ENCODE results near the gene CHFR.
"Not testable (repeated sequence)": the region's sequence is repeated elsewhere in the genome, so short reads cannot be mapped to it uniquely, and the experiment has no call there.

The CHFR gene, protein sequence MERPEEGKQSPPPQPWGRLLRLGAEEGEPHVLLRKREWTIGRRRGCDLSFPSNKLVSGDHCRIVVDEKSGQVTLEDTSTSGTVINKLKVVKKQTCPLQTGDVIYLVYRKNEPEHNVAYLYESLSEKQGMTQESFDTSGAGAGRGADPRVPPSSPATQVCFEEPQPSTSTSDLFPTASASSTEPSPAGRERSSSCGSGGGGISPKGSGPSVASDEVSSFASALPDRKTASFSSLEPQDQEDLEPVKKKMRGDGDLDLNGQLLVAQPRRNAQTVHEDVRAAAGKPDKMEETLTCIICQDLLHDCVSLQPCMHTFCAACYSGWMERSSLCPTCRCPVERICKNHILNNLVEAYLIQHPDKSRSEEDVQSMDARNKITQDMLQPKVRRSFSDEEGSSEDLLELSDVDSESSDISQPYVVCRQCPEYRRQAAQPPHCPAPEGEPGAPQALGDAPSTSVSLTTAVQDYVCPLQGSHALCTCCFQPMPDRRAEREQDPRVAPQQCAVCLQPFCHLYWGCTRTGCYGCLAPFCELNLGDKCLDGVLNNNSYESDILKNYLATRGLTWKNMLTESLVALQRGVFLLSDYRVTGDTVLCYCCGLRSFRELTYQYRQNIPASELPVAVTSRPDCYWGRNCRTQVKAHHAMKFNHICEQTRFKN

DNA sequence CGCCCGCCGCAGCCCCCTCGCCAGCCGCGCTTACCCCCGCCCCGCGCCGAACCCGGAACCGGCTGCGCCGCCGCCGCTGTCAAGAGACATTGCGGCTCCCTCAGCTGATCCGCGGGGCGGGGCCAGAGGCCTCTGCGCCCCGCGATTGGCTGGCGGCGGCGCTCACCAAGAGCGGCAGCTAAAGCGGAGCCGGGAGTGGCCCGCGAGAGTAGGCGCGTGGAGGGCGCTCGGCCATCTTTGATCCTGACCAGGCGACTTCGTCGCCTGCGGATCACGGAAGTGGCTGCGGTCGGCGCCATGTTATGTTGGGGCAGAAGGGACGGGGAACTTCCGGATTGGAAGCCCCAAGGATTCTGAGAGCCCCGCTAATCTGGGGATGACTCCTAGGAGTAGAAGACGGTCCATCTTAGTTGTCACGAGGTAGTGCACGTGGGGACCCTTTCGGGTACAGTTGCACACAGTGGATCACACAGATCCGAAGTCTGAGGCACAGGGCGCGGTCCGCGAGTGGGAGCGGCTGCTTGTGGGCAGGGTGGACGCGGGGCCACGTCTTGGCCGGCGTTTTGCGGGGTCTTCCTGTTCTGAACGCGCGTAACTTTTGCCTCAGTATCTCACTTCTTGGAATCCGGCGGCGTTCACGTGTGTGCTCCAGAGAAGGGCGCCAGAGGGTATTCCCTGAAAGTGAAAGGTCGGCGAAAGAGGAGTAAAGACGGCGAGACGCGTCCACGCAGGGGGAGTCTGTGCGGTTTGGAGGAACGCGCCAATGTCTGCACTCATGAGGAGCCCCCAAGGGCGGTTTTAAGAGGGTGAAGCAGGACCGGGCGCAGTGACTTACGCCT is at the start of gene CHFR:
CHFR (minus strand) TSS at position 93 of the 839 bp plus-strand sequence. CDS start 277 bp downstream, outside the sequence.
- DNase-seq: peak; percentile 96

DNA sequence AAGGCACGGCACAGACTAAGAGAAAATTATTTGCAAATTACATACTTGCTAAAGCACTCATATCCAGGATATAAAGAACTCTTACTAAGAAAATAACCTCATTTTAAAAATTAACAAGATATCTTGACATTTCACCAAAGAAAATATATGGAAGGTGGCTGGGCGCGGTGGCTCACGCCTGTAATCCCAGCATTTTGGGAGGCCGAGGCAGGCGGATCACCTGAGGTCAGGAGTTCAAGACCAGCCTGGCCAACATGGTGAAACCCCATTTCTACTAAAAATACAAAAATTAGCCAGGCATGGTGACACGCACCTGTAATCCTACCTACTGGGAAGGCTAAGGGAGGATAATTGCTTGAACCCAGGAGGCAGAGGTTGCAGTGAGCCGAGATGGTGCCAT is 49.5 kb upstream of the CHFR start:
- DNase-seq: not testable (repeated sequence)

DNA sequence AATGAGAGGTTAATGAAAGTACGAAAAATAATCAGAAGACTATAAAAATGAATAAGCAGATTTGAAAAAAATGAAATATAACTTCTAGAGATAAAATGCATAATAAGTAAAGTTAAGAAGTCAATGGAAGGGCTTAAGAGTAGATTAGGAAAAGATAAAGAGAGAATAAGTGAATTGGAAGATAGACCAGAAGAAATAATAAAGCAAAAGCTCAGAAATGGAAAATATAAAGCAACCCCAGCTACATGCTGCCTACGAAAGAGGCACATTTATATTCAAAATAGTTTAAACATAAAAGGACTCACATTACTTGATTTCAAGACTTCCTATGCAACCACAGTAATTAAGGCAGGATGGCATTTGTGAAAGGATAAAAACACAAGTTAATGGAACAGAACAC is 48.8 kb upstream of the CHFR start:
- no peak for DNase-seq

DNA sequence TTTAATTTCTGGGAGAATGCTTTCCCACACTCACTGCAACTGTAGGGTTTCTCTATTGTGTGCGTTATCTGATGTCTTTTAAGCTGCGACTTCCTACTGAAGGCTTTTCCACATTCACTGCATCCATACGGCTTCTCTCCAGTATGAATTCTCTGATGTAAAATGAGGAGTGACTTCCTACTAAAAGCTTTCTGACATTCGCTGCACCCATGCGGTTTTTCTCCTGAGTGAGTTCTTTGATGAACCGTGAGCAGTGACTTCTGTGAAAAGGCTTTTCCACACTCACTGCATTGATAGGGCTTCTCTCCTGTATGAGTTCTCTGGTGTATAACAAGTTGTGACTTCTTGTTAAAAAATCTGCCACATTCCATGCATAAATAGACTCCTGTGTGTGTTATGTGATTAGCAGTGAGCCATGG is 39.0 kb upstream of the CHFR start:
- DNase-seq: no peak

DNA sequence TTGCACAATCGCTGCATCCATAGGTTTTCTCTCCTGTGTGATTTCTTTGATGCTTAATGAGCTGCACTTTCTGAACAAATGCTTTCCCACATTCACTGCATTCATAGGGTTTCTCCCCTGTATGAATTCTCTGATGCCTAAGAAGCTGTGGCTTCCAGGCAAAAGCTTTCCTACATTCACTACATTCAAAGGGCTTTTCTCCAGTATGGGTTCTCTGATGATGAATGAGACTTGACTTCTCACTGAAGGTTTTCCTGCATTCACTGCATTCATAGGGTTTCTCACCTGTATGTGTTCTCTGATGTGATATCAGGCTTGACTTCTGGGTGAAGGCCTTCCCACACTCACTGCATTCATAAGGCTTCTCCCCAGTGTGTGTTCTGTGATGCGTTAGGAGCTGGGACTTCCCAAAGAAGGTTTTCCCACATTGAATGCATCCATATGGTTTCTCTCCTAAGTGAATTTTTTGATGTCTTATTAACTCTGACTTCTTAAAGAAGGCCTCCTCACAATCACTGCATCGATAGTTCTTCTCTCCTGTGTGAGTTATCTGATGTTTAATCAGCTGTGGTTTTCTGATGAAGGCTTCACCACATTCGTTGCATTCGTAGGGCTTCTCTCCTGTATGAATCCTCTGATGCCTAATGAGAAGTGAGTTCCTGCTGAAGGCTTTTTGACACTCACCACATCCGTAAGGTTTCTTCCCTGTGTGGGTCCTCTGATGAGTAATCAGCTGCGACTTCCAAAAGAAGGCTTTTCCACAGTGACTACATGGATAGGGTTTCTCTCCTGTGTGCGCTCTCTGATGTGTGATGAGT is 38.4 kb upstream of the CHFR start:
- DNase-seq: no peak

DNA sequence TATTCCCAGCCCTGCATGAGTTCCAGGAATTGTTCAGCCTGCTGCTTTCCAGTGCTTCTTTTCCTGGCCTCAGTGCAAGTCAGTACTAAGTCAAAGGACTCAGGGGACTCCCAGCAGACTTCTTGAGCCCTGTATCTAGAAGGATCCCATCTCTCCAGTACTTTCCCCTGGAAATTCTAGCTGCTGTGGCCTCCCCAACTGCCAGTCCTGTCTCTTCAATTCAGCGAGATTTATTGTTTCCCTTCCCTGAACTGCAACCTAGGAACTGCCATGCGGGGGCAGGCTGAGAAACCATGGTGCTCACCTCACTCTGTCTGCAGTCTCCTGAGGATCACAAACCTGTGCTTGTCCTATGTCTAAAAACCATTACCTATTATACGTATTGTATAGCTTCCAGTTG is 37.0 kb upstream of the CHFR start:
- no peak for DNase-seq

DNA sequence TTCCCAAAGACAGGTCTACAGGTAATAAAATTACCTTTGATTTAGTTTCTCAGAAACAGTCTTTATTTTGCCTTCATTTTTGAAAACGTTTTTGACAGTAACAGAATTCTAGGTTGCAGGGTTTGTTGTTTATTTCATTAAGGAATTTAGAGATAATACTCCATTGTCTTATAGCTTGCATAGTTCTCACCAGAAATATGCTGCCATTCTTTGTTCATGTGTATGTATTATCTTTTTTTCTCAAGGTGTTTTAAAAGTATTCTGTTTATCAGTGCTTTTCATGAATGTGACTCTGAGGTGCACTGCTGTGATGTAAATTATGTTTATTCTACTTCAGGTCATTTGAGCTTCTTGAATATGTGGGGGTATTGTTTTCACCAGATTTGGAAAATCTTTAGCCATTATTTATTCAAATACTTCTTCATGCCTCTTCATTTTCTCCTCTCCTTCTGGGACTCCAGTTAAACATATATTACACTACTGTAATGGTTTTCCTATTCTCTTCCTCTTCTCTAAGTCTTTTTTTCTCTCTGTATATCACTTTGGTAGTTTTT is 36.0 kb upstream of the CHFR start:
- DNase-seq: no peak

DNA sequence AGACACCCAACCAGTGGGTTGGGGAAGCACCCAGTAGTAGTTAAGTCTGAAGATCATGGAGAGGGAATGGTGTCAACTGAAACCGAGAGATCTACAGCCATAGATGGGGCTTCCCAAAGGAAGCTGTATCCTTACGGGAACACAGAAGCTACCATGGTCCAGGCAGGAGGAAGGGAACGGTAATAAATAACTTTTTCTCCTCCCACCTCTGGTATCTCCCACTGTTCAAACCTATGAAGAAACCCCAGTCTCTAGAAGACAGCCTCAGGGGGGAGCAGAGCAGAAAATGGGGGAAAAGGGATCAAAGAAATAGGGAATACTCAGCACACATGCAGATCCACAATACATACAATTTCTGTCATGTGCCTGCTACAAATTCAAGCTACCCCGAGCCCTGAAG is 35.3 kb upstream of the CHFR start:
- DNase-seq: no peak

DNA sequence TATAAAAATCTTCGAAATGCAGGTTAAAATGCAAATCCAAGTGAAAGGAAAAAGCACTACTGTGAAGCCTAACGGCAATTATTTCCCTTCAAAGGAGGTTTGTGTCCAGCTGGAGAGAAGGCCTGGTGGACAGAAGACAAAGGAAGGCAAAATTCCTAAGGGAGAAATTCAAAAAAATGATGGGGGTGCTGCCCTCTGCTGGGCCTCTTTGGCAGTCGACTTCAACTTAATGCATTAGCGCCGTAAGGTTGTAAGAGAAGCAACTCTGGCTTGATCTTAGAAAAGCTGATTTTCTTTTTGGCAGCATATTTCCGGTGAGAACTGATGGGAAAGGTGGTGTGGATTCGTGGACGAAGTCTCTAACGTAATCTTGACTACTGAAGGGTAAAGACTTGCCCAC is 34.3 kb upstream of the CHFR start:
- no peak for DNase-seq

DNA sequence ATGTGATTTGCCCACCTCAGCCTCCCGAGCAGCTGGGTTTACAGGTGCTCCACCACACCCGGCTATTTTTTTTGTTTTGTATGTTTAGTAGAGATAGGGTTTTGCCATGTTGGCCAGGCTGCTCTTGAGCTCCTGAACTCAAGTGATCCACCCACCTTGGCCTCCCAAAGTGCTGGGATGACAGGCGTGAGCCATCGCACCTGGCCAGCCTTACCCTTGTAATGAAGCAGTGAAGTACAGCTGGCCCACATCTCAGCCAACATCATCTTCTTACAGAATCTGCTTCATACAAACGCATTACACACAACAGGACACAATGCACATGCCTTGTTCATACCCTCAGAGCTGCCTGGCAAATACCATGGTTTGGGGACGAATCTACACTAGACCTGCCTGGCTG is 31.3 kb upstream of the CHFR start:
- DNase-seq: no peak

DNA sequence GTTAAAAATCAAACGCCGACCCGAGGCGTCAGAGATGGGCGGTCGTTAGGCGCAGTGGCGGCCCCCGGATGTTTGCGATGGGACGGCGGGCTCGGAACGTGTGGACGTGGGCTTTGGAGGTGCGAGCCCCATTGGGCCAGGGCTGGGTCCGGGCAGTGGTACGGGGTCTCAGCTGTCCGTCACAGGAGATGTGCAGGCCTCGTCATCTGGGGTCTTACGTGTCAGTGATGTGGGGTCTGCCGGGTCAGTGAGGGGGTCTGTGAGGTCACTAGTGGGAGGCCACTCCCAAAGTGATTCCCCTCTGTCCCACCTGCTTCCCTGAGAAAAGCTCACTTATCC is 21.6 kb upstream of the CHFR start:
- no peak for DNase-seq

DNA sequence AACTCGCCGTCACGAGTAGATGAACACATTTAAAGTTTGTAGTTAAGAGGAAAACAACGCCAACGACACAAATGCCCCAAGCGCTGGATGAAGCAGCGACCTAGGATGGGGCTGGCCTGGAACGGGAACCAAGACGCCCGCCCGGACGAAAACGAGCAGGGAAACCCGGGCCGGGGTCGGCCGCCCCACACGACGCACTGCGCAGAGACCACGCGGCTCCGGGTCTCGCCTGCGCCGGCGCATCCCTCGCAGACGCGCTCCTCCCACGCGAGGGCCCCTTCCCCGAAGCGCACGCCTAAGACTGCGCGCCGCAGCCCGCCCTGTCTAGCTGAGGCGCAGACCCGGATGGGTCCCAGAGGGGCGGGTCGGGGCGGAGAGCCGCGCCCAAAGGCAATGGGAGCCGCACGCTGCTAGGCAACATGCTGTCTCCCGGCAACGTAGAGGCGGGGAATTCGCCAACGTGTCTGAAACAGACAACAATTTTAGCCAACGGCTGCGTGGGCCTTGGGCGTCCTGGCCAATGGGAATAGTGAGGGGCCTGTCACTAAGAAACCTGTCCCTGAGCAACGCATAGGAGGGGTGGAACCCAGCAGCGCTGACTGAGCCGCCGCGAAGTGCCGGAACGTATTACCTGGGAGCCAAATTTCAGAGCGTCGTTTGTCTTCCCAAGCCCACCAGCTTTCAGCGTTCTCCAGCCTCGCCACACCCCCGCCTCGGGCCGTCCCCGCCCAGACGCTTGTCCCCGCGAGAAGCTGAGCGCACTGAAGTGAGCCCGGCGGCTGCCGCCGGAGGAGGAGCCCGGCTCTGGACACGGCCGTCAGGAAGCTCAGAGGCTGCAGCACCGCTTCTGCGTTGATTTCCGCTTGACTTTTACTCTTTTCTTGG is 21.0 kb upstream of the CHFR start:
- peak; percentile 98 for DNase-seq

DNA sequence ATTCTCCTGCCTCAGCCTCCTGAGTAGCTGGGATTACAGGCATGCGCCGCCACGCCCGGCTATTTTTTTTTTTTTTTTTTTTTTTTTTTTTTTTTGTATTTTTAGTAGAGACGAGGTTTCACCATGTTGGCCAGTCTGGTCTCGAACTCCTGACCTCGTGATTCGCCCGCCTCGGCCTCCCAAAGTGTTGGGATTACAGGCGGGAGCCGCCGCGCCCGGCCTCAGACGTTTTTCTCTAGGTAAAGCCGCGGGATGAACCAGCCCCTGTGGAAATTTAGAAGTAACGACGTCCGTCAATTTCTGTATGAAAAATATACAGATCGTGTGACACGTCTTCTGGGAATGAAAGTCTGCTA is 20.4 kb upstream of the CHFR start:
- not testable (repeated sequence) for DNase-seq

DNA sequence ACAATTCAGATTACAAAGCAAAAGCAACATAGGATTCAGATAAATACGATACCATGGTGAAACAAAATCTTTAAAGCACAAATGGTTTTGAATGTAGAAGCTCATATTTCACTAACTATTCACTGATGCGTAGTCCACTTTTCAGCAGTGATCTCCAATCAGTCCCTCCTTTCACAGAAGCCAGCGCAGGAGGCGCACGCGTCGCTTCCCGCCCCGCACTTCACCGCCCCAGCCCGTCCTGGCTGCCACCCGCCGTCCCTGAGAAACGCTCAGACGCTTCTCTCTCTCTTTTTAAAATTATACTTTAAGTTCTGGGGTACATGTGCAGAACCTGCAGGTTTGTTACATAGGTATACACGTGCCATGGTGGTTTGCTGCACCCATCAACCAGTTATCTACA is 19.8 kb upstream of the CHFR start:
- DNase-seq: no peak

DNA sequence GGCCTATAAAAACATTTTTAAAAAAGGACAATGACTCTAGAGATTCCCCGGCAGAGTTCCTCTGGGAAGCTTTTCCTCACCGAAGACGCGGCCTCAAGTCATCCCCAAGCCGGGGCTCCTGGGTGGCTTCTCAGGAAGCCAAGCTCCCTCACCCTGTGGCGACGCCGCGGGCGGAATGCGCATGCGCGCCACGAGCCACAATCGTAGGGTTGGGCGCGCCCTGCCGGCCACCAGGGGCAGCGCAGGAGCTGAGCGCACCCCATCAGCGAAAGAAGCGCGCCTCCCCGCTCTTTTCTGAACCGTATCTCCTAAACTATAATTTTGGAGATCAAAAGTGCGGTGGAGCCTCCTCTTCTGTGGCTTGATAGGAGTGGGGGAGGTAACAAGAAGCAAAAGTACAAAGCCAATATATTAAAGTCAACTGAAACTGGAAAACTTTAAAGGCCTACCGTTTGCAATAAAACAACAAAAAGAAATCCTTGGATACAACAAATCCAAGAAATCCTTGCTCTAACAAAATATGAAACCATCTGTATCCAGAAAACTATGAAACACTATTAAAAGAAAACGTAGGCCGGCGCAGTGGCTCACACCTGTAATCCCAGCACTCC is 17.4 kb upstream of the CHFR start:
- DNase-seq: peak; percentile 81

DNA sequence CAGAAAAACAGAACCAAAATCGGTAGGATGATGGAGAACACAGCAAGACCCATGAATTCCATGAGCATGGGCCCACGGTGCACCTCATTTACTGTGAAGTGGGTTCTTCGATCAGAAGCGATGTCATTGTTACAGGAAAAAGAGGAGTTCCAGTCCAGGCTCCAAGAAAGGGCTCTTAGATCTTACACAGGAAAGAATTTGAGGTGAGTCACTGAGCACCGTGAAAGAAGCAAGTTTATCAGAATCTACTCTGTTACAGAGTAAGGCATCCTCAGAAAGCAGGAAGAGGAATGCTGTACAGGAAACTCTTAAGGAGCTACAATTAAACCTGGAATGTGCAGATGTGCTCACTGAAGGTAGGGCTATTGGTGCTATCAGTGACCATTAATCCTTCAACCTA is 11.6 kb upstream of the CHFR start:
- no peak for DNase-seq

DNA sequence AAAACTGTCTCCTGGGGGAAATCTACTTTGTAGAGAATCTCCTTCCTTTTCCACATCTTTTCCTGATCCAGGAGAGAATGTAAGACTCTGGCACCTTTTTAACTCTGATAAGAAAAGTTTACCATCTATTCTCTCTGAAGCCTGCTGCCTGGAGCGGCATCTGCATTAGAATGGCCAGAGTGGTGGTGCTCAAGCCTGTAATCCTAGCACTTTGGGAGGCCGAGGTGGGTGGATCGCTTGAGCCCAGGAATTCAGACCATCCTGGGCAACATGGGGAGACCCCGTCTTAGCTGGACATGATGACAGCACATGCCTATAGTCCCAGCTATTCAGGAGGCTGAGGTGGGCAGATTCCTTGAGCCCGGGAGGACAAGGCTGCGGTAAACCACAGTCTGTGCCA is 1.4 kb upstream of the CHFR start:
- no peak for DNase-seq

DNA sequence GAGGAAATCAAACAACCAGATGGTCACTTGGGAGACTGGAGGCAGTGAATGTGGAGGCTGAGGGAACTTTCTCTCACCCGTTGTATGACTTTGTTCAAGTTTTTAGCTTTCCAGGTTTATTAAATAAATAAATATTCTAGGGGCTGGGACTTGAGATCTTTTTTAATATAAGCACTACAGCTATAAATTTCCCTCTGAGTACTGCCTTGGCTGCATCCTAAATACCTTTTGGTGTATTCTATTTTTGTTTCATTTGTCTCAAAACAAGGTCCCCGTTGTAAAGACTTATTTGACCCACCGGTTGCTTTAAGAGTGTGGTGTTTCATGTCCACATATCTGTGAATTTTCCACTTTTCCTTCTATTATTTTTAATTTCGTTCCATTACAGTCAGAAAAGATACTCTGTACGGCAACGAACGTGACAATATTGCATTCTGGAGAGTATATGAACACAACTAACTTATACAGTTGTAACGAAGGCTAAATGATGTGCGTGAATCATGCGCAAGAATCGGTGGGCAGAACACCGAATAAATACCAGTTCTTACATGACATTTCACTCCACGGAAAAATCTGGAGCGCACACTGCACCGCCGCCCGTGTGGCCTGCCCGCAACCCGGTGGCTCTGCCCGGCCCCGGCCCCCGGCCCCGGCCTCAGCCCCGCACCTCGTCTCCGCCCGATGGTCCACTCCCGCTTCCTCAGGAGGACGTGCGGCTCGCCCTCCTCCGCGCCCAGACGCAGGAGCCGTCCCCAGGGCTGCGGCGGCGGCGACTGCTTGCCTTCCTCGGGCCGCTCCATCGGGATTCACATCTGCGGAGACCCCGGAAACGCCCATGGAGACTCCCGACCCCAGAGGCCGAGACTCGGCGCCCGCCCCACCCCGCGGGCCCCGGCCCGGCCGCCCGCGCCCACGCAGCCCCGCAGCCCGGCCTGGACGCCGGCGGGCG is 602 bp downstream of the CHFR start:
- no peak for DNase-seq

DNA sequence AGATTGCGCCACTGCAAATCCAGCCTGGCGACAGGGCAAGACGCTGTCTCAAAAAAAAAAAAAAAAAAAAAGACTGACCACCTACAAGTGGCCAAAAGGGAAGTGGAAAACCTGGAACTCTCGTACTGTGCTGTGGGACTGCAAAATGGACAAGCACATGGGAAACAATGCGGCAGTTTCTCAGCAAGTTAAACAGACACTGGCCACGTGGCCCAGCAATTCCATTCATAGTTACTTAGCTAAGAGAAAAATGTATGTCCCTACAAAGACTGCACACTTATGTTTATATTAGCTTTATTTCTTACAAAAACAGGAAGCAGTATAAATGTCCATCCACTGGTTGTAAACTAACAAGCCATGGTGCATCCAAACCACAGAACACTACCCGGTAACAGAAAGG is 5.6 kb downstream of the CHFR start:
- no peak for DNase-seq

DNA sequence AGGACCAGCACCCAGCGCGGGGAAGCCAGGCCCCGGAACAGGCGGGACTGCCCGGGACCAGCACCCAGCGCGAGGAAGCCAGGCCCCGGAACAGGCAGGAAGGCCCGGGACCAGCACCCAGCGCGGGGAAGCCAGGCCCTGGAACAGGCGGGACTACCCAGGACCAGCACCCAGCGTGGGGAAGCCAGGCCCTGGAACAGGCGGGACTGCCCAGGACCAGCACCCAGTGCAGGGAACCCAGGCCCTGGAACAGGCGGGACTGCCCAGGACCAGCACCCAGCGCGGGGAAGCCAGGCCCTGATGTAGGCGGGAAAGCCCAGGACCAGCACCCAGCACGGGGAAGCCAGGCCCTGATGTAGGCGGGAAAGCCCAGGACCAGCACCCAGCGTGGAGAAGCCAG is 12.8 kb downstream of the CHFR start:
- DNase-seq: not testable (repeated sequence)
